NT2/D1 (cell line): ENCODE data around the gene THSD7A.

Experiments
- DNase-seq: peaks from one replicate; pipeline ENCODE4 v3.0.0-alpha.2; 2011; ENCODE audit warnings: low read depth, low spot score
- H3K27me3 ChIP-seq: 2 replicates; pipeline ENCODE4 v1.6.0; 2011; ENCODE audit warnings: mild to moderate bottlenecking; ENCODE audit not compliant: insufficient read length, insufficient read depth
- H3K36me3 ChIP-seq: 2 replicates; pipeline ENCODE4 v1.6.1; 2011; ENCODE audit warnings: mild to moderate bottlenecking, low read length, mixed read lengths; ENCODE audit not compliant: insufficient read depth, insufficient read length
- H3K4me1 ChIP-seq: 2 replicates; pipeline ENCODE4 v1.5.1; 2011; ENCODE audit not compliant: insufficient read depth, insufficient read length
- H3K4me3 ChIP-seq: 2 replicates; pipeline ENCODE4 v1.5.1; 2011; ENCODE audit warnings: low read depth; ENCODE audit not compliant: insufficient read length
- H3K9ac ChIP-seq: 2 replicates; pipeline ENCODE4 v1.6.0; 2011; ENCODE audit warnings: low read depth; ENCODE audit not compliant: insufficient read length
- H3K9me3 ChIP-seq: 2 replicates; pipeline ENCODE4 v1.5.1; 2011; ENCODE audit warnings: mild to moderate bottlenecking, low read length; ENCODE audit not compliant: insufficient read depth
- SUZ12 ChIP-seq: IDR thresholded peaks from 2 replicates; pipeline ENCODE4 v1.6.1; 2011; ENCODE audit not compliant: insufficient read length, insufficient read depth; ENCODE audit errors: extremely low read depth
- YY1 ChIP-seq: IDR thresholded peaks from 2 replicates; pipeline ENCODE4 v1.6.1; 2011; ENCODE audit not compliant: insufficient read length, insufficient read depth
- ZNF274 ChIP-seq: IDR thresholded peaks from 2 replicates; pipeline ENCODE4 v1.6.1; 2011; ENCODE audit warnings: mild to moderate bottlenecking, low read depth, low read length

Gene THSD7A

DNA sequence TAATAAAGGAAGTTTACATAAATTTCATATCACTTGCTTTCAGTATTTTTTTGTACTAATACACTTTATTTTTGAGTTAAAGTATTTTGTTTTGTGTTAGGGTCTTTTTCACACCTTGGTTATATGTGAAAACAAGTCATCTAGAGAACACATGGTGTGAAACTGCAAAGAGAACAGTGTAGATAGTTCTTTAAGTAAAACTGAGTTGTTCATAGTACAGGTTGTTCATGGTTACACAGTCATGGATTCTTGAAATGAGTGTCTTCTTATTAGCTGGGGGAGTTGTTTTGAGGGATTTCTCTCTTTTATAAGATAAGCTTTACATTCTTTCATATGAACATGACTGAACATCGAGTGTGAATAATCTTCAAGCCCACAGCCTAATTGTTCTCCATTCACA lies 244.2 kb downstream of the THSD7A start:
- no peaks in the 10 kb centered on the region for H3K36me3 ChIP-seq
- TF ChIP-seq YY1 (no peak), SUZ12 (no peak), ZNF274 (no peak)

DNA sequence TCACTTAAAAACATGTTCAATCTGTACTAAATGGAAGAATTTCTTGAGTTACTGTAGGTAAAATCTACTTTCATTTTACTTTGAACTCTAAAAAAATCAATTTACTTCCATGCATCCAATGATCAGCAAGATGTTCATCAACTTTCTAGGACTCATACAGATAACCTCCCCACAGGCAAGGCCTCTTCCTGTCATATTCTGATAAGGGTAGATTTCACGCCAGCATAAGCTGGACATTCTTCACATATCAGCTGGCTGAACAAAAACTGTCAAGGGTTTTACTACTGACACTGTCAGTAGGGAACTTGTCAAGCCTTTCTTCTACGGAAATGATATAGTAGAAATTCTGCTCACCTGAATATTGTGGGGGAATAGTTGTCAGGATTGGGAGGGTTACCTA lies 244.9 kb downstream of the THSD7A start:
- TF ChIP-seq YY1 (no peak), ZNF274 (no peak), SUZ12 (no peak)
- Histone ChIP-seq H3K9ac (no peak overlapping the region), H3K27me3 (no peaks in the 10 kb centered on the region), H3K4me3 (no peak overlapping the region), H3K9me3 (no peaks in the 10 kb centered on the region), H3K4me1 (no peaks in the 10 kb centered on the region), H3K36me3 (no peaks in the 10 kb centered on the region)
- no peak for DNase-seq

More for the DNA sequence above, 244.2 kb downstream of the THSD7A start:
- H3K4me1 ChIP-seq = no peaks in the 10 kb centered on the region
- H3K9ac ChIP-seq = no peak overlapping the region
- H3K9me3 ChIP-seq = no peaks in the 10 kb centered on the region
- H3K27me3 ChIP-seq = no peaks in the 10 kb centered on the region
- no peak for DNase-seq
- H3K4me3 ChIP-seq = no peak overlapping the region

DNA sequence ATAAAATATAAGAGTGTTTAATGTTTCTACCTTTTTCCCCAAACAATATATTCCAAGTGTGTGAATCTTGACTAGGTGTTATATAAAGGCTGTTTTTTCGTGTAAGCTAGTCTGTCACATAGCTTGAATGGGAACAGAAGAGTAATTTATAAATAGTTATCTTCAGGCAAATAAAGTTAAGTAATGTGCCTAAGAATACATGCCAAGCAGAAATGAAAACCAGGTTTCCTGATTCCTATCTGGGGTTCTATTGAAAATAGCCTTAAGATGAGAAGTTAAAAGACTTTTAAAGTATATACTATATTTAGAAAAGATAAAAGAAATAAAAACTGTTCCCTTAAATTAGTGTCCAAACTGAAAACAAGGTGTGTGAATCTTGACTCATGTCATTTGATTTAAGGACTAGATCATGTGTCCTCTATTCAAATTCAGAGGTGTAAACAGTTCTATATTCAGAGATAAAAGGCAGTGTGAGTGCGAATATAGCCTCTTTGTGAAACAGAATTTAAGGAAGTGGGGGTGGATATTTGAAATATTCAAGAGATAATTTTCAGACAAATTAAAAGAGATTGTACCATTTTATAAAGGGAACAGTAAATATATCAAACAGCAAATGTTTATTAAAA lies 247.5 kb downstream of the THSD7A start:
- no peak overlapping the region for H3K4me3 ChIP-seq
- DNase-seq = no peak
- TF ChIP-seq YY1 (no peak), SUZ12 (no peak)
- H3K4me1 ChIP-seq = no peaks in the 10 kb centered on the region
- H3K9me3 ChIP-seq = no peaks in the 10 kb centered on the region
- H3K36me3 ChIP-seq = no peaks in the 10 kb centered on the region
- no peaks in the 10 kb centered on the region for H3K27me3 ChIP-seq
- H3K9ac ChIP-seq = no peak overlapping the region

DNA sequence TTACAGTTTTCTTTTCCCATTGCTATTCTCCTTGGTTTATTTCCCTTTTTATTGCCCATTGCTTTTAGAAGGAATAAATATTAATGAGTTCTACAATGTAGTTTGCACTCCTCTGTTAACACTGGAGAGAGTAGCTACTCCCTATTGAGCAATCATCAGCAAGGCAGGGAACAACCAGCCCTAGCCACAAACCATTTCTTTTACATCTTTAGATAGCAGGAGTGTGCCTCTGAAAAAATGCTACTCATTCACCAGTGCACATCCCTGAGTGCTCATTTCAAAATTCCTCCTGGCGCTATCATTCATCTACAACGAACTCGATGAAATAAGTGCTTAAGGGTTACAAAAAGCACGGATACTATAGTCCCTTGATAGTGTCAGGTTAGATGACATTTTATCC lies 252.9 kb downstream of the THSD7A start:
- no peaks in the 10 kb centered on the region for H3K27me3 ChIP-seq
- no peak overlapping the region for H3K9ac ChIP-seq
- no peak overlapping the region for H3K4me3 ChIP-seq
- no peaks in the 10 kb centered on the region for H3K4me1 ChIP-seq
- H3K36me3 ChIP-seq = no peaks in the 10 kb centered on the region
- no peak for DNase-seq
- no peaks in the 10 kb centered on the region for H3K9me3 ChIP-seq
- TF ChIP-seq YY1 = no peak
- TF ChIP-seq ZNF274 = no peak
- no peak for TF ChIP-seq SUZ12

DNA sequence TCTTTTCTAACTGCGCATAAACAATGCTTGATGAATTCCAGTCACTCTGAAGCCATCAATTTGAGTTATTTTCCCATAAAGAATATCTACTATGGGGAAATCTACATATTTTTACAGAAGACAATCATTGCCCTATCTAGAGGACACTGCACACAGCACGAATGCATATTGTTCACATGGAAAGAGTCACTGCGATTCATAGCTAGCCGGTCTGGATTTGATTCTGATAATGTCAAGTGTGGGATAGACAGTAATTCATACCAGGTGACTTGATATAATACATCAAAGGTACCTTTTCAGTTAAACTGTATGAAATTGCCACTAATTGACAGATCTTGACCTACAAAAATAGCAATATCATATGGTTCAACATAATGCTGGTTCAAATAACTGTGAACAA lies 255.7 kb downstream of the THSD7A start:
- Histone ChIP-seq H3K4me1 (no peaks in the 10 kb centered on the region), H3K9ac (no peak overlapping the region), H3K4me3 (no peak overlapping the region), H3K36me3 (no peaks in the 10 kb centered on the region), H3K27me3 (no peaks in the 10 kb centered on the region), H3K9me3 (no peaks in the 10 kb centered on the region)
- no peak for TF ChIP-seq SUZ12
- no peak for DNase-seq

DNA sequence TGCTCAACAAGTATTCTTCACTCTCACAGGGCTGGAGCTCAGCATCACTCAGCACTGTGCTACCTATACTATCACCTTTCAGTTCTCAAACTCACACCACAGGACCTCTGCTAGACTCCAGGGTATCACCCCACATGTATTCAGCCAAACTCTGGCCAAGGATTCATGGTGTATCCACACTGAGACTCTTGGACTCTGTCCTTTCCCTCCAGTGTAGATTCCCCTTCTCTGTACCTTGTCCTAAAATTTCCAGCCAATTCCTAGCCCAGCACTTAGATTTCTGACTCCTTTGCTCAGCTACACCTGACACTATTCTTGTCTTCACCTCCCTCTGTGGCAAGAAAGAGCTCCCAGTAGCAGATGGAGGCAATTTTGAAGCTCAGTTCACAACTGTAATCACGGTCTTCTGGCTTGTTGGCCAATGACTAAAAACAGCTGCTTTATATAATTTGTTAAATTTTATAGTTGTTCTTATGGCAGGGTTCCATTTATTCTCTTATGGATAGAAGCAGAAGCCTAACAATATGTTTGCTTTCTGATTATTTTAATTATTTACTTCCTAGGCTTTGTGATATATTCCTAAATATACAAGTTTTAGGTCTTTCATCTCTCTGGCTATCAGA lies 258.8 kb downstream of the THSD7A start:
- Histone ChIP-seq H3K9ac (no peak overlapping the region), H3K9me3 (no peaks in the 10 kb centered on the region), H3K36me3 (no peaks in the 10 kb centered on the region), H3K4me3 (no peak overlapping the region), H3K4me1 (no peaks in the 10 kb centered on the region), H3K27me3 (no peaks in the 10 kb centered on the region)
- TF ChIP-seq ZNF274 (no peak), SUZ12 (no peak), YY1 (no peak)
- no peak for DNase-seq

DNA sequence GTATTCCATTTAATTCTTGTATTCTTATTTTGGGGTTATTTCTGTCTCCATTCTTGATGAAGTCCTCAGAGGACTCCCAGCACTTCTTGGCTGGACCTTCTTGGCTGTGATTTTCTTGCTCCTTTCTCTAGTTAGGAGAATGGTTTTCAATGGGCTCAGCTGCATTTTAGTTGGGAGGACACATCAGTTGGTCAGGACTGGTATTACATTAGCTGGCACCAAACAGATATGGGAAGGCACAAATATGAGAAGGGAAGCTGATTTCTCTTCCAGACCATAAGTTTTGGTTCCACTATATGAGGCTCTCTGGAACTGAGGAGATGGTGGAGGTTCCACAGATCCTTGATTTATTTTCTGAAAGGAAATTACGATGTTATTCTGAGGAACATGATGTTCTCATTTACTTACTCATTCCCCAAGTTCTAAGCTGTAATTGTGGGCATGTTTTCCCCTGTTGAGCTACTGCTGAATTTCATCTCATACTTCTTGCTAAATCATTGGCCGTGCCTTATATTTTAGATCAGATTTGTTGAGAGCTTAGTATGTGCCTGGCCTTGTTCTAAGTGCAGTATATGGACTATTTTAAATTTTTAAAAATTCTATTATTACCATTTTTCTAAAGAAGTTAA lies 261.0 kb downstream of the THSD7A start:
- no peaks in the 10 kb centered on the region for H3K27me3 ChIP-seq
- H3K9ac ChIP-seq = no peak overlapping the region
- no peaks in the 10 kb centered on the region for H3K4me1 ChIP-seq
- H3K9me3 ChIP-seq = no peaks in the 10 kb centered on the region
- no peak overlapping the region for H3K4me3 ChIP-seq
- no peaks in the 10 kb centered on the region for H3K36me3 ChIP-seq
- DNase-seq = no peak
- TF ChIP-seq ZNF274 (no peak), YY1 (no peak), SUZ12 (no peak)
